Keratinocyte (primary cell): Measurements from ENCODE around the gene ALS2CL.

Source experiments
- EZH2 ChIP-seq: IDR thresholded peaks from one replicate; pipeline ENCODE4 v1.6.1; 2012; ENCODE audit warnings: inconsistent platforms, mild to moderate bottlenecking, low read length, moderate library complexity
- TF ChIP-seq, protein P1 (sequence below), 3 experiments: IDR thresholded peaks in 1 of 3; conservative IDR thresholded peaks in 1 of 3; optimal IDR thresholded peaks in 1 of 3; 2 replicates in 2 of 3; 3 replicates in 1 of 3; pipeline versions ENCODE3 to v1.5.1; 2011; ENCODE audit warnings: low read length in 3 of 3, mild to moderate bottlenecking in 3 of 3, moderate library complexity in 2 of 3, control low read depth in 1 of 3, inconsistent platforms in 1 of 3; ENCODE audit not compliant: insufficient read depth in 2 of 3; ENCODE audit errors: extremely low read depth in 1 of 3

DNA sequence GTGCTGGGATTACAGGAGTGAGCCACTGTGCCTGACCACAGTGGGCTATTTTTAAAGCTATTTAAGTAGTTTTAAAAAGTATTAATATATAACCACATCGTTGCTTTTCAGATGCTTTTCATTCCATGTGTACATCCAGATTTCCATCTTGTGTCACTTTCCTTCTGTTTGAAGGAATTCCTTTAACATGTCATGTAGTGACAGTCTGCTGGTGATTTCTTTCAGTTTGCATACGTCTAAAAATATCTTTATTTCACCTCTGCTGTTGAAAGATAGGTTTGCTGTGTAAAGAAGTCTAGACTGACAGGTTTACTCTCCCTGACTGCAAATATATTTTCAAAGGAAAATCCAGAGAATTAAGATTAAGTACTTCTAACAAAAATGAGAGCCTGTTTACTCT is 68.9 kb downstream of the ALS2CL start:
- TF ChIP-seq, protein P1, sequence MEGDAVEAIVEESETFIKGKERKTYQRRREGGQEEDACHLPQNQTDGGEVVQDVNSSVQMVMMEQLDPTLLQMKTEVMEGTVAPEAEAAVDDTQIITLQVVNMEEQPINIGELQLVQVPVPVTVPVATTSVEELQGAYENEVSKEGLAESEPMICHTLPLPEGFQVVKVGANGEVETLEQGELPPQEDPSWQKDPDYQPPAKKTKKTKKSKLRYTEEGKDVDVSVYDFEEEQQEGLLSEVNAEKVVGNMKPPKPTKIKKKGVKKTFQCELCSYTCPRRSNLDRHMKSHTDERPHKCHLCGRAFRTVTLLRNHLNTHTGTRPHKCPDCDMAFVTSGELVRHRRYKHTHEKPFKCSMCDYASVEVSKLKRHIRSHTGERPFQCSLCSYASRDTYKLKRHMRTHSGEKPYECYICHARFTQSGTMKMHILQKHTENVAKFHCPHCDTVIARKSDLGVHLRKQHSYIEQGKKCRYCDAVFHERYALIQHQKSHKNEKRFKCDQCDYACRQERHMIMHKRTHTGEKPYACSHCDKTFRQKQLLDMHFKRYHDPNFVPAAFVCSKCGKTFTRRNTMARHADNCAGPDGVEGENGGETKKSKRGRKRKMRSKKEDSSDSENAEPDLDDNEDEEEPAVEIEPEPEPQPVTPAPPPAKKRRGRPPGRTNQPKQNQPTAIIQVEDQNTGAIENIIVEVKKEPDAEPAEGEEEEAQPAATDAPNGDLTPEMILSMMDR (optimal IDR thresholded peaks at IDR 0.05 in 1 of 3, IDR thresholded peaks at IDR 0.05 in 1 of 3, conservative IDR thresholded peaks at IDR 0.05 in 1 of 3; ENCODE audit: extremely low read depth in 1 of 3, insufficient read depth in 2 of 3, low read length in 3 of 3): no peak
- no peak for TF ChIP-seq EZH2
